HG03432 (cell line): Measurements from ENCODE around the gene ARHGEF19.

ENCODE experiments used
- ATAC-seq: cut with Tn5 transposase; IDR thresholded peaks from one replicate; pipeline ENCODE4 v1.9.1; 2021; ENCODE audit warnings: mild to moderate bottlenecking, moderate library complexity; ENCODE audit not compliant: unreplicated experiment

ARHGEF19 gene

DNA sequence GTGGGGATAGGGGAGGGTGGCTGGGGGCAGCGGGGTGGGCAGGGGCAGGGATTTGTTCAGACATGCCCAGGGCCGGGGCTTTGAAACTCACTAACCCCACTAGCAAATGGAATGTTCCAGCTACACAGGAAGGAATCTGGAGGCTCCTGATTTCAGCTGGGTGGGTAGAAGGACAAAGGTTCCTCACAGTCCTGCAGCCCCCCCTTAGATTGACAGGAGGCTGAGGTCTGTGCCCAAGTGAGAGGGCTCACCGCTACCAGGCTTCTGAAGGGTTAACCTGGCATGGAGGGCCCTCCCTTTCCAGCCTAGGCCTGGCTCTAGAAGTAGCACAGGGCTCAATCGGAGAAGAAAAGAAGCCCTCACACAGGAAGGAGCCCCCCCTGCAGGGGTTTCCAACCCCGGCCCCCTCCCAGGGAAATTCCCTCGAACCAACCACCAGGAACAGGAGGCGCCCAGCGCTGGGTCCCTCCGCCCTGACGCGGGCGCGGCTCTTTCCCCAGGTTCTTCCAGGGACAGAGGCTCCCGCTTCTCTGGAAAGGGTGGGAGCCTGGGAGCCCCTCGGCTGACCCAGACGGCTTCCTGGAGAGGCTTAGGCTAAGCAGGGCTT is 59.9 kb downstream of the ARHGEF19 start:
- ATAC-seq = no peak

DNA sequence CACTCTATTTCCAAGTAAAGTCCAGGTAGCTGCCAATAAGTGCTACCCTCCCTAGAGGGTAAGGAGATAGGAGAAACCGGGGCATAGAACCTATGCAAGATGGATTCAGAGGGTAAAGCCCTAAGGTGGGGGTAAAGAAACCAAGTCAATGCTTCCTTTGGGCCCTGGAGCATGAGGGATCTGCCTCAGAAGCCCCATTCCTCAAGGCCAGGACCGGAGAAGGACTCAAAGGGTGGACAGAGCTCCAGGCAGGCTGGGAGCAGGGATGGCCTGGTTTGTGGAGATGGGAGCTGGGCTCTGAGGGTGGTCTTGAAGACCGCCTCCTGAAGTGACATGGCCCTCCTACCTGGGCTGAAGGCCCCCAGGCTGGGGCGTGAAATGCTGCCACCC is 60.5 kb downstream of the ARHGEF19 start:
- no peak for ATAC-seq

DNA sequence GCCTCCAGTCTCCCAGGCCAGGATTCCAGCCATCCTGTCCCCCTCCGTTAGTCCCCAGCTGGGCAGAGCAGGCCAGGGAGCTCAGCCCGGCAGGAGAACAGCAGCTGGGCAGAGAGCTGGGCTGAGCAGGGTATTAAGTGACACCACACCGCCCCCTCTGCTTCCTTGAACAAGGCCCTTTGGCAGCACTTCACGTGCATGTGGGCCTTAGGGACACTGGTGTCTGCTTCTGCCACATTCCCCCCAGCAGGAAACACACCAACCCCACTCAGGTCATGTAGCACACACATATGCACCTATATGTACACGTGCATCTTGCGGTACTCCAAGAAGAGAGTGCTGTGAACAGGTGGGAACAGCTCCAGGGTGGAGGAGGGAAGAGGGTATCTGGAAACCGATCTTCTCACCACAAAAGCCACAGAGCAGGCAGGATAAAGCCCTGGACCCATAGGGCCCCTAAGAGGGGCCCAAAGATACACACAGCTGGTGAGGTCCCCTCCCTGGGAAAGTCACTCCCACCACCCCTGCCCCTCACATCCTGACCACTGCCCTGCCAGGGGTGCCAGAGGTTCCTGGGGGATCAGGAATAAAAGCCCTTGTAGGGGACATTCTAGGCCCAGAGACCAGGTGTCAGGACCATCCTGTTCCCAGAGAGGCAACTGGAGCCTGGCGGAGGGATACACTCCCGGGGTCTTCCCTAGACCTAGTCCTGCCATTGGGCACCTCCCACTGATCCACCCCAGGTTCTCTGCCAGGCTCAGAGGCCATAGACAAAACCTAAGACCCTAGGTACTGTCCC is 61.1 kb downstream of the ARHGEF19 start:
- no peak for ATAC-seq

DNA sequence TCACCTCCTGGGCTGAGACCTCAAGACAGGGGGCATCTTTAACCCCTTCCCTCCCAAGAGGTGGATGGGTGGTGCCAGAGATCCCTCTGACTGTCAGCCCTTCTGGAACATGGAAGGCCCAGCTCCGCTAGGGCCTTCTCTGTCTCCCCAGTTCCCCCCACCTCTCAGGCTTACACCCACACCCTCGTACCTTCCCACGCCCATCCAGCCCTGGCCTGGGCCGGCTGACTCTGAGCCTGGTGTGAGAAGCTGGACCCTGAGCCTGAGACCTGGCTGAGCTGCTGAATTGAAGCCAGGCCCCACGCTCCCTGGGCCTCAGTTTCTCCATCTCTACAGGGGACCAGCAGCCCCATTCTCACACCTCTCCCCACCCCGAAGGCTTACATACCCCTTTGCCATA is 61.9 kb downstream of the ARHGEF19 start:
- ATAC-seq = no peak

DNA sequence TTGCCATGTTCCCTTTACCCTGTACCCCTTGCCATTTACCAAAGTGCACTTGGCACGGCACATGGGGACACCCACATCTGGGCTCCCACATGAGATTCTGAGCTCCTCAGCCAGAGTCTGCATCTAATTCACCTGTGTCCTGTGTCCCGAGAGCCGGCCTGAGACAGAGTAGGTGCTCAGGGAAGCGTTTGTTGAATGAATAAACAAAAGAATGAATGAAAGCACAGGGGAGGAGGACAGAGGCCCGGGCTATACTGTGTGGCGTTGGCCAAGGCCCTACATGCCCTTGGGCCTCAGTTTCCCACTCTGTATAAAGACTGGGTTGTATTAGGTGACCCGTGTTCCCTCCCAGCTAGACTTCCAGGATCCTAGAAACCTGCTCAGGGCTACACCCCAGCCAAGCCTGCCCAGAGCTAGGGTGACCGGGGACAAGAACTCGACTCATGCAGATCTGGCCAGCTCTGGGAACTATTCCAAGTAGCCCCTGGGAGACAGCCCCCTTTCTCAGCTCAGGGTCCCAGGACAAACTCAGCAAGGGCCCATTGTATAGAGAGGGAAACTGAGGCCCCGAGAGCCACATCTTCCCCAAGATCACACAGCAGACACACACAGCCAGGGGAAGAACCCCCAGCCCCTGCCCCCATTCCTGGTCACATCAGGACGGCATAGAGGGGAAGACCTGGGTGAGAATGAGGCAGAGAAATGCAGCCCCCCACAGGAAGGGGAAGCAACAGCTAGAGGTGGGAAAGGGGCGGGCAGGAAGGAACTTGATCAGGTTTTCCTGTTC is 62.6 kb downstream of the ARHGEF19 start:
- ATAC-seq = no peak

DNA sequence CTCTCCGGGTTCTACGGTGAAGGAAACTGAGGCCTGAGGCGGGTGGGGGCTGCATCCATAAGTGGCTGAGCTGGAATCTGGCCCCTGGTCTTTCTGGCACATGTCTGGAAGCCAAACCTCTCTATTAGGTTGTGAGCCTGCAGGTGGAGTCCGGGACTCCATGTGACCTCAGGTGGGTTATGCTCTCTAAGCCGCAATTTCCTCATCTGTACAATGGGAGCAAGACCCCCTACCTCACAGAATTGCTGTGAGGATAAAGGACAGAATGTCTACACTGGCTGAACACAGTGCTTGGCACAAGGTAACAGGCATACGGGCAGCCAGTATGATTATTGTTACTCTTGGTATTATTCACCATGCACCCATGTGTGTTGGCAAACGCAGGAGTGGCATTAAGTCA is 63.3 kb downstream of the ARHGEF19 start:
- ATAC-seq = no peak

DNA sequence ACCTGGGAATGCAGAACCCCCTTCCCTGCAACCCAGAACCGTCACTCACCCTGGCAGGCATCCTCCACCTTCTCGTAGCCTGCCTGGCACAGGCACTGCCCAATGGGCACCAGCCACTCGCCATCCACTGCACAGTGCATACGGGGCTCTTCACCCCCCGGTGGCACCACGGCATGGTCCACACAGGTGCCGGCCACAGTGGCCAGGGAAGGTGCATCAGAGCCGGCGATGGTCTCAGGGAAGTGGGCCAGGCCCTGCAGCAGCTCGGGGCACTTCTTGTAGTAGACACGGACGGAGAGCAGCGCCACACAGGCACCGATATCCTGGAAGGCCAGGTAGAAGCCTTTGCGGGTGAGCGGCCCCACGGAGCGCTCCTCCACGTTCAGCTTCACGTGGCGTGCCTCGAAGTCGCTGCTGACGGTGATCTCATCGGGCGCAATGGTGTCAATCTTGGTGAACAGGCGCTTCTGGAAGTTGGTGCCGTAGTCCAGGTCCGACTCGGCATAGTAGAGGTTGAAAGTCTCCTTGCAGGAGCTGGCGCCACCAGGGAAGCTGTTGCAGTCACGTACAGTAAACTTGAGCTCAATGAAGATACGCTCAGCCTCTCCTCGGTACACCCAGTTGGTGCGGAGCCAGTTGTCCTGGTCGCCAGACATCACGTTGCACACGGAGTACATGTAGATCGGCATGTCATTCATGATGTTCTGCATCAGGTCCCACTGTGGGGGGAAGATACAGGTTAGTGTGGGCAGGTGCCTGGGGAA is 63.9 kb downstream of the ARHGEF19 start:
- no peak for ATAC-seq
